Gastroesophageal sphincter (tissue), 4 donors: Measurements from ENCODE around the gene MRPS25. TPM values are rescaled to one million over a fixed set of nuclear protein-coding genes. Genes with fewer than 3 reads are reported as not detected.

Experiments used
- ATAC-seq: fragments of 150-250 bp; one replicate; pipeline ENCODE4 v1.9.1; 2016; ENCODE audit warnings: mild to moderate bottlenecking, moderate library complexity
- H3K27ac ChIP-seq, 4 donors: fragments of 200-600 bp; sonication (generic) in 3 of 4; 1 replicate in 3 of 4; 2 replicates in 1 of 4; pipeline ENCODE4 v1.5.1; 2016 to 2019
- H3K27me3 ChIP-seq: fragments of 200-600 bp; sonication (generic); one replicate; pipeline ENCODE4 v1.5.1; 2019
- H3K36me3 ChIP-seq, 2 donors: fragments of 200-600 bp; sonication (generic); one replicate each; pipeline ENCODE4 v1.5.1; 2019; ENCODE audit warnings: control low read depth in 1 of 2
- H3K4me1 ChIP-seq, 3 donors: fragments of 200-600 bp; sonication (generic); 1 replicate in 2 of 3; 2 replicates in 1 of 3; pipeline ENCODE4 v1.5.1; 2016 to 2019; ENCODE audit warnings: control low read depth in 2 of 3
- H3K4me3 ChIP-seq, 2 donors: fragments of 200-600 bp; sonication (generic); one replicate each; pipeline ENCODE4 v1.5.1; 2019; ENCODE audit warnings: mild to moderate bottlenecking in 1 of 2, moderate library complexity in 1 of 2
- H3K9me3 ChIP-seq, 3 donors: fragments of 200-600 bp; sonication (generic); one replicate each; pipeline ENCODE4 v1.5.1; 2017 to 2019; ENCODE audit warnings: control low read depth in 2 of 3
- EP300 ChIP-seq: sonication (generic); formaldehyde crosslinking; IDR thresholded peaks from one replicate; pipeline ENCODE4 v1.6.1; 2017; ENCODE audit warnings: antibody characterized with exemption, mild to moderate bottlenecking
- POLR2A ChIP-seq, 2 donors: fragments of 450-650 bp; IDR thresholded peaks; one replicate each; pipeline ENCODE4 v1.6.1; 2017; ENCODE audit warnings: antibody characterized with exemption in 2 of 2, mild to moderate bottlenecking in 2 of 2, moderate library complexity in 1 of 2
- POLR2AphosphoS5 ChIP-seq: sonication (generic); formaldehyde crosslinking; IDR thresholded peaks from one replicate; pipeline ENCODE4 v1.6.1; 2017; ENCODE audit warnings: antibody characterized with exemption
- WGBS, 2 donors: methylation state at CpG; one replicate each; pipeline ENCODE4 v1.1.5; 2018; ENCODE audit warnings: low coverage in 1 of 2; 5-methylcytosine and 5-hydroxymethylcytosine counted together
- total RNA-seq, 4 donors: library from RNA; depleted of rRNA; stranded (reverse); fragments of >200 nt; gene quantifications; one replicate each; pipeline ENCODE4 v1.1.0, GENCODE V29; 2016
- TF ChIP-seq, protein P1 (sequence below), 4 experiments: fragments of 200-600 bp in 2 of 4; fragments of 450-650 bp in 2 of 4; sonication (generic) in 1 of 4; IDR thresholded peaks; one replicate each; pipeline ENCODE4 v1.5.1; 2017 to 2019; ENCODE audit warnings: antibody characterized with exemption in 4 of 4, mild to moderate bottlenecking in 2 of 4, moderate library complexity in 2 of 4

The MRPS25 gene
- total RNA-seq, 4 donors from 2014 or later: 17.6 to 32.0 (median 27.9) TPM

DNA sequence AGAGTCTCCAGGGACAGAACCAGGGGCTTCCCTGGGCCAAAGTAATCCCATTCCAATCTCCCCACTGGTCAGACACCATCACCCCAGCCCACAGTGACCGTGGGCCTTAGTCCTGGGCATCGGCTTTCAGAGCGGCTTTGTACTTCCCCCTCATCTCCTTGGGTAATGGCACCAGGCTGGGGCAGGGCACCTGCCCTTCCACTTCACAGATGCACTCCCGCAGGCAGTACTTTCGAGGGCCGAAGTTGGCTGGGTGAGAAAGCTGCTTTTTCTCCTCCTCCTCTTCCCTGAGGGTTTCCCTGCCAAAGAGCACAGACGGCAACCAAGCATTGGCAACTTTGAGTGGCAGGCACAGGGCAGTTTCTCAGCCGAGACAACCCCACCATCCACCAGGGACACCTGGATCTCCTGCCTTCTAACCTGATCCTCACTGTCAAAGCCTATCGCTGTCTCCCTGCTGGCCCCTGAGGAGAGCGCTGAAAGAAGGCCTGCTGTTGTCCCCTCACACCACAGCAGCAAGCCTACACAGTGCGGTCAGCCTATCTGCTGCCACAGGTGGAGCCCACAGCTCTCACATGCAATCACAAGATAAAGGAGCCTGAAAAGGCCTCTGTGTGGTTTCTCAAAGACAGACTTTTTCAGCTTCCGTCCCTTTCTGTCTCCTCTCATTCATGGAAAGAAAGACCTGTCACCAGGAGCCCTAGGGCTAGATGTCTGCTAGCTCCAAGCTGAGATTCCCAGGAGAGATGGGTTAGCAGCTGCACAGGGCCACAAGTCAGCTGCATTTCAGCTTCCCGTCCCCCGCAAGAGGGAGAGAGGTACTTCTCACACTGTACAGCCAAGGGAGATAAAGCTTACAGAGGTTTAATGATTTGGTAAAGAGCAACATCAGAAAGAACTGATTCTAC is 12.5 kb downstream of the MRPS25 start:
- ATAC-seq: no peak
- TF ChIP-seq POLR2AphosphoS5 (no peak), EP300 (no peak), POLR2A (IDR thresholded peaks at IDR 0.05) (no peak)
- TF ChIP-seq, protein P1, sequence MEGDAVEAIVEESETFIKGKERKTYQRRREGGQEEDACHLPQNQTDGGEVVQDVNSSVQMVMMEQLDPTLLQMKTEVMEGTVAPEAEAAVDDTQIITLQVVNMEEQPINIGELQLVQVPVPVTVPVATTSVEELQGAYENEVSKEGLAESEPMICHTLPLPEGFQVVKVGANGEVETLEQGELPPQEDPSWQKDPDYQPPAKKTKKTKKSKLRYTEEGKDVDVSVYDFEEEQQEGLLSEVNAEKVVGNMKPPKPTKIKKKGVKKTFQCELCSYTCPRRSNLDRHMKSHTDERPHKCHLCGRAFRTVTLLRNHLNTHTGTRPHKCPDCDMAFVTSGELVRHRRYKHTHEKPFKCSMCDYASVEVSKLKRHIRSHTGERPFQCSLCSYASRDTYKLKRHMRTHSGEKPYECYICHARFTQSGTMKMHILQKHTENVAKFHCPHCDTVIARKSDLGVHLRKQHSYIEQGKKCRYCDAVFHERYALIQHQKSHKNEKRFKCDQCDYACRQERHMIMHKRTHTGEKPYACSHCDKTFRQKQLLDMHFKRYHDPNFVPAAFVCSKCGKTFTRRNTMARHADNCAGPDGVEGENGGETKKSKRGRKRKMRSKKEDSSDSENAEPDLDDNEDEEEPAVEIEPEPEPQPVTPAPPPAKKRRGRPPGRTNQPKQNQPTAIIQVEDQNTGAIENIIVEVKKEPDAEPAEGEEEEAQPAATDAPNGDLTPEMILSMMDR (IDR thresholded peaks at IDR 0.05): no peak
- Histone ChIP-seq H3K9me3 (no peaks in the 10 kb centered on the region), H3K27ac (no peak overlapping the region), H3K4me1 (no peaks in the 10 kb centered on the region), H3K27me3 (no peaks in the 10 kb centered on the region), H3K36me3 (peaks cover 0 to 75% of the 10 kb centered on the region in 2 donors), H3K4me3 (no peak overlapping the region)
- 96% methylated on average over 5 of the region's 14 CpGs; no CpG with 5 or more reads in 1 of the 2 donors for WGBS, 2 donors

DNA sequence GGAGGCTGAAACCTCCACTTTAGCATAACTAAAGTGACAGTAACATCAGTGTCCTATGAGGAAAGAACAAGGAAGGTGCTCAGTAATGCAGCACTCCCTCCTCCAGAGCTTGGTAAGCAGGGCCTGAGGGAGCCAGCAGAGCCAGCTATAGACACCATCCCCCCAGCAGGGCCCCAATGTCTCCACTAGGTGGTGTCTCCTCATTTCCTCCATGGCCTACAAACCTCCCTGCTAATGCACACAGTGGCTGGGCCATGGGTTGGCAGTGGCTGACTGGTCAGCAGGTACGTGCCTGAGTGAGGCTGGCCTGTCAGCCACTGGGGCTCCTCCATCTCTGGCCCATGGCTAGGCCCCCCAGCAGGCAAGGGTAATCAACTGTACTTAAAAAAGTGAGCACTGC is 13.6 kb downstream of the MRPS25 start:
- Histone ChIP-seq H3K27me3 (no peaks in the 10 kb centered on the region), H3K36me3 (peaks cover 0 to 75% of the 10 kb centered on the region in 2 donors), H3K9me3 (no peaks in the 10 kb centered on the region), H3K4me3 (no peak overlapping the region), H3K27ac (no peak overlapping the region), H3K4me1 (no peaks in the 10 kb centered on the region)
- ATAC-seq: peak; percentile 25
- no CpG with 5 or more reads among the region's 1 CpG for WGBS, 2 donors
- TF ChIP-seq, protein P1 (IDR thresholded peaks at IDR 0.05): peak in 2 of 4 experiments; percentile 28 to 47
- TF ChIP-seq EP300: no peak

DNA sequence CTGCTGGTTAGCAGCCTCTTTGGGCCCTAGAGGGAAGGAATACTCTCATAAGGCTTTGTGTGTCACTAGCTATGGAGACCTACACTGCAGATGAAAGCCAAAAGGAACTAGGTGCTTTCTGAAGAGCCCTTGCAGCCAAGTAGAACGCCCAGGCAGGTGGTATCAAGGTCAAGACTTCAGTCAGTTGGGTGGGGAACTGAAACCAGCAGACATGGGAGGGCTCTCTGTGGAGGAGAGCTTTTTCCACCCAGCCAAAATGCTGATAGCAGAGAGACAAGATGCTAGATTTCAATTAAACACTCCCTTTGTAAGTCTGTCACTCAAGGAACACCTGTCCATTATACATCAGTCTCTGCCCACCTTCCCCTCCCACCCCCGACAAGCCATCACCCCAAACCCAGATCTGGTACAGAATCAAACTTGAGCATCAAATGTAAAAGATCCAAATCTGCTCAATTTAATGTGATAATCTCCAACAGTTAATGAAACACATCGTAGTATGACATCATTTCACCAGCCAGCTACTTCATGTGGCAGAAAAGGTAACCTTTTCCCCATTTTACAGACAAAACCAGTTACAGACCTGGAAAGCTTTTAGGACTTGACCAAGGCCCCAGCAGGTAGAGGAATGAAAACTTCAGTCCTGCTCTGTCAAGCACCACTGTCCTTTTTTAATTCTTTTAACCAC is 14.6 kb downstream of the MRPS25 start:
- no peaks in the 10 kb centered on the region for H3K27me3 ChIP-seq
- H3K36me3 ChIP-seq: peaks cover 0 to 79% of the 10 kb centered on the region in 2 donors
- H3K9me3 ChIP-seq: no peaks in the 10 kb centered on the region
- H3K27ac ChIP-seq: no peak overlapping the region
- no peaks in the 10 kb centered on the region for H3K4me1 ChIP-seq
- 80 to 86% methylated on average over 1 to 2 of the region's 3 CpGs for WGBS, 2 donors
- H3K4me3 ChIP-seq: no peak overlapping the region
- ATAC-seq: no peak
- TF ChIP-seq, protein P1 (IDR thresholded peaks at IDR 0.05): no peak
- TF ChIP-seq EP300: no peak
- TF ChIP-seq POLR2AphosphoS5: no peak
- no peak for TF ChIP-seq POLR2A (IDR thresholded peaks at IDR 0.05)

DNA sequence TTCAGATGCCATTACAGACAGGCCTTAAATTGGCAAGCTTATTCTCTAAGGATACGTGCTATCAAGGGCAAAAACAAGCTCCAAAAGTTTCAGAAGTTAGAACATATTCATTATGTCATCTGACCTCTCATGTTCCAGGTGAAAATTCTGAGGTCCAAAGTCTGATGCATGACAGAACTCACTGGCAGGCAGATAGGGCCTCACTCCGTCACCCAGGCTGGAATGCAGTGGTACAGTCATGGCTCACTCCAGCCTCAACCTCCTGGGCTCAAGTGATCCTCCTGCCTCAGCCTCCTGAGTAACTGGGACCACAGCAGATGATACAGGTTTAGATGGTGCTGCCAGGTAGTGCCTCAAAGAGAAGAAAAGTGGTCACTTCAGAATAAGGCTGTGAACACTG is 15.5 kb downstream of the MRPS25 start:
- Histone ChIP-seq H3K27me3 (no peaks in the 10 kb centered on the region), H3K9me3 (no peaks in the 10 kb centered on the region), H3K36me3 (peaks cover 0 to 89% of the 10 kb centered on the region in 2 donors), H3K4me1 (peaks cover 0 to under 1% (median 0%) of the 10 kb centered on the region in 3 donors), H3K27ac (no peak overlapping the region), H3K4me3 (no peak overlapping the region)
- TF ChIP-seq, protein P1 (IDR thresholded peaks at IDR 0.05): no peak
- no peak for TF ChIP-seq POLR2A (IDR thresholded peaks at IDR 0.05)
- no peak for TF ChIP-seq EP300
- no peak for TF ChIP-seq POLR2AphosphoS5
- no peak for ATAC-seq
- 60 to 80% methylated on average over 1 of the region's 2 CpGs for WGBS, 2 donors
